Stimulated activated CD4-positive, alpha-beta T cell treated with anti-CD3 and anti-CD28 coated beads, TNF-alpha, amount 100 ng/mL, for 24 hours (primary cell): ENCODE measurements around the gene KIF15.

Experiments
- DNase-seq, 3 experiments: peaks; one replicate each; pipeline ENCODE4 v3.0.0-alpha.2; 2020; ENCODE audit warnings: low read depth in 3 of 3

KIF15 gene

DNA sequence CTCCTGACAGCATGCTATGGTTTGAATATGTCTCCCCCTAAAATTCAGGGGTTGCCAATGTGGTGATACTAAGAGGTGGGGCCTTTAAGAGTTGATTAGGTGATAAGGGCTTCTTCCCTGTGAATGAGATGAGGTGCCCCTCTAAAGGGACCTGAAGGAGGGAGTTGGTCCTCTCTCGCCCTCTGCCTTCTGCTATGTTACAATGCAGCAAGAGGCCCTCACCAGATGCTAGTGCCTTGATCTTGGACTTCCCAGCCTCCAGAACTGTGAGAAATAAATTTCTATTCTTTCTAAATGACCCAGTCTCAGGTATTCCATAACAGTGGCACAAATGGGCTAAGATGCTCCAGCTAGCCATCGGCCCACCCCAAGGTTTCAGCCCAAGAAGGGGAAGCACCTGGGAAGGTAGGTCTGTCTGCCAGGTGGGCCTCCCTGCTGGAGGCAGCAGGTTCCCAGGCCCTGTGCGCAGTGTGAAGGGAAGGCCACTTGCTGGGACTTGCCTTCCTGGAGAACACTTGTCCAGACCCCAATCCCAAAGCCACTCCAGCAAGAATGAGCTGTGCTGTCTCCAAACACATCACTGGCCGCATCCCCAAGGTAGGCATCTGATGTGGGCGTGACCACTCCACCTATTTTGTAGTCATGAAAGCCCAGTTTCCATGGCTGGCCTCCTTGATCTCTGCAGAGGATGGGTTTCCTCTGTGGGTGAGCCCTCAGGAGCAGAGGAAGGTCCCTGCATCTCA lies 121.8 kb downstream of the KIF15 start:
- no peak for DNase-seq

DNA sequence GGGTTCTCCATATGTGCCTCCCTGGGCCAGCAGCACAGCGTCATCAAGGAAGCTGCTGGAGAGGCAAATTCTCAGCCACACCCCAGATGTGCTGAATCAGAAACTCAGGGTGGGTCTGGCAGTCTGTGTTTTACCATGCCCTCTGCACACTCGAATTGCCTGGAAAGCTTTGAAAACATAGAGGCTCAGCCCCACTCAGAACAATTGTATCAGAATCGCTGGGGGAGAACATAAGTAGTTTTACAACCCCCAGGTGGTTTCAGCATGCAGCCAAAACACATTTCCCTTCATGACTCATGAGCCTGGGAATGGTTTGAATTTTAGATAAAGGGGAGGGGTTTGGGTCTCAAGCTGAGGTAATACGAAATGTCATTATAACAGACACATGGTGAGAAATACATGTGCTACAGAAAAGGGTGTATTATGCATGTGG lies 122.4 kb downstream of the KIF15 start:
- DNase-seq, result no peak

DNA sequence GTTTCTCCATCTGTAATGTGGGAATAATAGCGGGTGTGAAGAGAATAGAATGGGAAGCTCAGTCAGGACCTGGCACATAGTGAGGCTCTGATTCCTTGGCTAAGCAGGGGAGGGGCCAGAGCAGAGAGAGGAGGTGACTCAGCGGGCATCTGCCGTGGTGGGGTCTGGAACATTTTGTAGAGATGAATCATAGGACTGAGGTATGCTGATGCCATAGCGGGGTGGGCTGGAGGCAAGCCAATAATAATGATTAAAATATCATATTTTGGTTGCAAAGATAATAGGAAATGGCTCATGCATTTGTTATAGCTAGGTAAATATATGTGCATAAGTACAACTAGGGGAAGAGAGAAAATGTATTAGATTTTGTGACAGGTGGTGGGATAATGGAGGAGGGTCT lies 124.0 kb downstream of the KIF15 start:
- DNase-seq, result no peak

DNA sequence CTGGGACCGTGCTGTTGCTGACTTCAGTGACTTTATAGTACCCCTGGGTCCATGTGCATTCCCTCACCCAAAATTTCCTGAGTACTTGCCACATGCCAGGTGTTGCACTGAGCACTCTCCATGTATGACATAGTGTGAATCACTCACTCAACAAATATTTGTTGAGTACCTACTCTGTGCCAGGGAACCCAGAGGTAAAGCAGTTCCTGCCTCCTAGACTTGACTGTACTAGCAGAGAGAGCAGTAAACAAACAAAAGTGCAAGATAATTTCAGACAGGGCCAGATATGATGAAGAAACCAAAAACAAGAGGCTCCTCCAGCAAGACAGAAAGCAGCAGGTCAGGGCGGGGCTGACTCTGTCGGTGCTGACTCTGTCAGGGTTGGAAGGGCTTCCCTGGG lies 125.0 kb downstream of the KIF15 start:
- DNase-seq, result no peak

DNA sequence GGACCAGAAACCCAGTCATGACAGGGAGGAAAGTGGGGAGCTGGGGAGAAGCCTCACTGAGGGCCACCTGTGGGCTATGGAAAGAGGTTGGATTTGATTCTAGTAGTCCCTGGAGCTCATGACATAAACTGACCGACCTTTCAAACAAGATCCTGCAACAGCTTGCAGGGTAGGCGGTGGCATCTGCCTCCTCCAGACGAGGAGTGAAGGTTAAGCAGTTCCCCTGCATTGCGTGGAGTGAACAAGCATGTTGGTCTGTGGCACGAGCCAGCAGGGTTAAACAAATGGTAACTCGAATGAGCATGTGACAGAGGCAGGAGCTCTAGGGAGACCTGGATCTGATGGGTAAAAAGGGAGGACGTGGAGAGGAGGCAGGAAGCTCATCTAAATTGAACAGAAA lies 125.5 kb downstream of the KIF15 start:
- no peak for DNase-seq

DNA sequence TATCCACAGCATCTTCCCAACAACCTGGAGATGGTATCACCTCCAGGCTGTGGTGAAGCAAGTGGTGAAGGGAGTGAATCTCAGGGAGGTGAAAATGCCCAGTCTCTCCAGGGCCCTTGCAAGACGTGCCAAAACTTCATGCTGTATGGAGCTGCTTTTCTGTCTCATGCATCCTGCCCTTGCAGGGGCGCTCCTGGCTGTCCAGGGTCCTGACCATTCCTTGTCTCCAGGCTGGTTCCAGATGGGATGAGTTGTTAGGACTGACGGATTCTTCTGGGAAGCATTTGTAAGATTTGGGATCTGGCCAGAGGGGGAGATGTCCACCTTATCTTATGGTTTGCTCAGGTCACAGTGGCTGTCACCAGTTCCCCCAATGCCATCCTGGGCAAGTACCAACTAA lies 128.7 kb downstream of the KIF15 start:
- no peak for DNase-seq

DNA sequence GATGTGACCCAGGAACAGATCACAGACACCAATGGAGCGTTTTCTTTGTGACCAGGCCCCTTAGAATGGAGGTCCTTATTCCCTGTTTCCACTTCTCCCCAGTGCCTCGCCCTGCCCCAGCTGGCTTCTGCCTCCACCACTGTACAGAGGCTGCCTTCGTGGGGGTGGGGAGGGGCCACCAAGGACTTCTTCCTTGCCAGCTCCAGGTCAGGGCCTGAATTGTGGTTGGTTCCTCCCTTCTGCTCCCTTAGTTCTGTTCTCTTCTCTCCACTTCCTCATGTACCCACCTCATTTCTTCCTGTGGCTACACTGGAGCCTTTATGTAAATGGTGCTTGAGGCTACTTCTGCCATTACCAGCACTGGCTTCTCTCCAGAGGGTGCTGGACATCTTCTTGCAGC lies 129.3 kb downstream of the KIF15 start:
- DNase-seq, result no peak

DNA sequence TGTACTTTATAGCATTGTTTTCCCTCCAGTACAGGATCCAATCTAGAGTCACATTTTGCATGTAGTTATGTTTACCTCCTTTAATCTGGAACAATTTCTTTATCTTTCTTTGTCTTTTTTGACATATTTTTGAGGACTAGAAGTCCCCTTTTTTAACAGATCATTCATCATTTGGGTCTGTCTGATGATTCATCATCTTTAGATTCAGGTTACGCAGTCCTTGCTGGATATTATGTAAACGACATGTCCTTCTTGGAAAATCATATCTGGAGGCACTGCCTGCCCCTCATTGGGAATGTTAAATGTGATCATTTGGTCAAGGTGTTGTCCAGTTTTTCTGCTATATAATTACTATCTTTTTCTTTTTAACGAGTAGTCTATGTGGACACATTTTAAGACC lies 131.1 kb downstream of the KIF15 start:
- no peak for DNase-seq

DNA sequence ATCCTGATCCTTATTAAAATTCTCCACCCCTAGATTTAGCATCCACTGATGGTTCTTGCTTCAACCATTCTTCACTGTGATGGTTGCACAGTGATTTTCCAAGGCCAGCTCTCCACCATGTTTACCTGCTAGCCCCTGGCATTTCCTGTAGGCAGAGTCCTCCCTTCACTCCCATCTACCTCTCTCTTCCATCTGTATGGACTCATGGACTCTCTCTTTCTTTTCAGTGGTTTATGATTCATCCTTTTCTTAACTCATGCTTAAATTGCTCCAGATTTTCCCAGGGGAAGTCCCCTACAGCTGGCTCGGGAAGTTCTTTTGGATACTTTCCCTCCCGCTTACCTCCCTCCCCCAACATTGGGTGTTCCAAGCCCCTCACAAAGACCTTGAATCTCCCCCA lies 131.5 kb downstream of the KIF15 start:
- DNase-seq, result no peak

DNA sequence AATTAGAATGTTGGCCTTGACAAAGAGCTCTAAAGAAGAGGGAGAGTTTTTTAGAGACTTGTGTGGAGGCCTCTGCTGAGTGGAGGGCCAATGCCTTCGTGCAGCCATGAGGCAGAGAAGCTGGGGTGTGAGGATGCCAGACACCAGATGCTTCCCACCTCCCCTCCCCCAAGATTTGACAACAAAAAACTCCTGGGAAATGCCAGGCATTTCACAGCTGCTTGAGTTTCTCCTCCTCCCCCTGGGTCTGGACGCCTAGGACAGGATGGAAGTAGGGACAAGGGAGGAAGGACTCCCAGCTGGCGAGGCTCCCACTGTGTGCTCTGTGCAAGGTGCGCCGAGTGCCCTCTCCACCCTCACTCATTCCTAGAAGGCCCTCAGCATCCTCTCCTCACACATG lies 132.9 kb downstream of the KIF15 start:
- no peak for DNase-seq

DNA sequence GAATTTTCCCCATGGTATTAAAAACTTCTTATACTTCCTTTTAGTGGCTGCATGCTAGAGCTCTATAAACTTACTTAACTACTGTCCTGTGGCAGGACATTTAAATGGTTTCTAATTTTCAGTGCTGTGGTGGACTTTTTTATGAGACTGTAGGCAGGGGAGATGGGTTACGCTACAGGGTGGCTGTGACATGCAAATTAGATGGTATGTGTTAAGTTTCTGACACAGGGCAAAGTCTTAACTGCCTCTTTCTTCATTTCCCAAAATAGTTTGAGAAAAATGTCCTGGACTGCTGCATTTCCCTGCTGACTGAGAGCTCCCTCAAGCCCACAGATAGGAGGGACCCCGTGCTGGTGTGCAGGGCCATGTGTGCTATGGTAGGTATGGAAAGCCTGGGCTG lies 134.8 kb downstream of the KIF15 start:
- no peak for DNase-seq

DNA sequence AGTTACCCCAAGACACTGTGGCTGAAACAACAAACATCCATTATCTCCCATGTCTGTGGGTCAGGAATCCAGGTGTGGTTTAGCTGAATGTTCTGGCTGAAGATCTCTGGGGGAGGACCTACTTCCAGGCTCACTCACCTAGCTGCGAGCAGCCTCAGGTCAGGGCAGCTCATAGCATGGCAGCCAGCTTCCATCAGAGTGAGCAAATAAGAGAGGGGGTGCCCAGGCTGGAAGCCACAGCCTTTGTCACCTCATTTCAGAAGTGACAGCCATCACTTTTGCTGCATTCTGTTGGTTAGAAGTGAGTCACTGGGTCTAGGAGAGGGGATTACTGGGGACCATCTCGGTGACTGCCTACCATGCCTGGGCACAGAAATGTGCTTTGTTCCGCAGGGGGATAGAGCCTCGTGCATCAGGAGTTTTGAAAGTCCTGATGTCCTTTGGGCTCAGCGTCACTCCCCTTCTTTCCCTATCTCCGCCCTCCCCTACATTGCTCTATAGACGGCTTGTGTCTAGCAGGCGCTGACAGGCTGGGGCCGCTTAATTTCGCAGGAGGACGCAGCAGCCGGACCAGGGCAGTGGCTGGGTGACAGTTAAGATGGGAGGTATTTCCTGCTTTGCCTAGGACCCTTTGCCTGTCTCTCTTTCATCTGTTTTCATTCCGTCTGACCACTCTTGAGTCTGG lies 138.2 kb downstream of the KIF15 start:
- DNase-seq, result no peak

DNA sequence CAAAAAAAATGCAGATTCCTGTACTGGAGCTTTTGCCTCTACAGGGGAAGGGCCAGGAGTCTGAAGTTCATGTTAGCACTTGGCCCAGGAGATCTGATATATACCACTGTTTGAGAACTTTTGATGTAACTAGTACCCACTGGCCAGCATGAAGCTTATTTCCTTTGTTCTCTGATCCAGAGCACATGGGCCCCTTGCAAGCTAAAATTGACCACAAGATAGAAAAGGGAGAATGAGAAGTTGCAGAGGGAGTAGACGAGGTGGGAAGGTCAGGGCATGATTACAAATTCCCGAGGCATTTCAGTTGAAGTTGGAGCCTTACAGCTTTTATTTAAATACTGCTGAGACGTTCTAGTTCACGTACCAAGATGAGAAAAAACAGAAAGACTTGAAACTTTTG lies 141.0 kb downstream of the KIF15 start:
- DNase-seq, result no peak
